ENCODE measurements around the gene CIC.

CIC gene

DNA sequence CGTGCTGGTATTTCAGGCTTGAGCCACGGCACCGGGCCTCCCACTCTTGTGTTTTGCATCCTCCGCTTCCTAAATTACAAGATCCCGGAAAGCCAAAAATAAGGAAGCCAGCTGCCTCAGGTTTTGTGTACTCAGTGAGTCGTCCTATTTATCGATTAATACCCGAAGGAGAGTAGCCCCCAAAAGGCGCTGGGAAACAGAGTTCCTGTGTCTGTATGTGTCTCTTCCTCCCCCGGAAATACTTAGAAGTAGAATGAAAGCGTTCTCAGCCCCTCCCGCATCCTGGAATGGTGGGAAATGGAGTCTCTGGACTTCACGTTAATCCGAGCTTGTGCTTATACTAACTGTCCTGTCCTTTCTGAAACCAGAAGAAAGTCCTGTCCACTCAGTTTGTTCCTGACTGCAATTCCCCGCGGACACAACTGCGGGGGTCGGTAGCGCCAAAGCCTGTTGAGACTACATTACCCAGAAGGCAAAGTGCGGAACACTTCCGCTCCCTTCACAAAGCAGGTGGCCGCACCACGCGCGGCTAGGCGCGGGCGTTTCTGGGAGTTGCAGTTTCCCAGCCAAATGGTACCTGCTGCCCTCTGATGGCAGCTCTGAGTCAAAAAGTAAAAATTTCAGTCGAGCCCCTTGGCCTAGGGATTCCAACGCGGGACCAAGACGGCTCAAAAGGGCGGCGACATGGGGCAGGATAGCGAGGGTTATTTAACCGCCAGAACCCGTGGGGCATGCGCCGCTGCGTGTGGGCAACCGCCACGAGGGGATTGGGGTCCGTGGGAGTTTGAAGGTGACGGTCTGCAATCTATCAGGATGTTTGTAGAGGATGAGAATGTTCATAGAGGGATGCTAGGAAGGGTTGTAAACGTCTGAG, 24.5 kb upstream of the CIC start:
- peak; percentile 88 for DNase-seq

DNA sequence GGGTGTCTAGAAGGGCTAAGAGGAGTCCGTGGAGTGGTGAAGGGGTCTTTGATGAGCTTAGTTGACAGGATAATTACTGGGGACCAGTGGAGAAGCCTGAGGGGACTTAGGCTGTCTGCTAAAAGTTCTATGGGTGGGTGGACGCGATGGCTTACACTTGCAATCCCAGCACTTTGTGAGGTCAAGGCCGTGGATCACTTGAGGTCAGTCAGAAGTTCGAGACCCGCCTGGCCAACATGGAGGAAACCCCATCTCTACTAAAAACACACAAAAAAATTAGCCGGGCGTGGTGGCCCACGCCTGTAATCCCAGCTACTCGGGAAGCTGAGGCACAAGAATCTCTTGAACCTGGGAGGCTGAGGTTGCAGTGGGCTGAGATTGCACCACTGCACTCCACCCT, 23.8 kb upstream of the CIC start:
- DNase-seq: no peak

DNA sequence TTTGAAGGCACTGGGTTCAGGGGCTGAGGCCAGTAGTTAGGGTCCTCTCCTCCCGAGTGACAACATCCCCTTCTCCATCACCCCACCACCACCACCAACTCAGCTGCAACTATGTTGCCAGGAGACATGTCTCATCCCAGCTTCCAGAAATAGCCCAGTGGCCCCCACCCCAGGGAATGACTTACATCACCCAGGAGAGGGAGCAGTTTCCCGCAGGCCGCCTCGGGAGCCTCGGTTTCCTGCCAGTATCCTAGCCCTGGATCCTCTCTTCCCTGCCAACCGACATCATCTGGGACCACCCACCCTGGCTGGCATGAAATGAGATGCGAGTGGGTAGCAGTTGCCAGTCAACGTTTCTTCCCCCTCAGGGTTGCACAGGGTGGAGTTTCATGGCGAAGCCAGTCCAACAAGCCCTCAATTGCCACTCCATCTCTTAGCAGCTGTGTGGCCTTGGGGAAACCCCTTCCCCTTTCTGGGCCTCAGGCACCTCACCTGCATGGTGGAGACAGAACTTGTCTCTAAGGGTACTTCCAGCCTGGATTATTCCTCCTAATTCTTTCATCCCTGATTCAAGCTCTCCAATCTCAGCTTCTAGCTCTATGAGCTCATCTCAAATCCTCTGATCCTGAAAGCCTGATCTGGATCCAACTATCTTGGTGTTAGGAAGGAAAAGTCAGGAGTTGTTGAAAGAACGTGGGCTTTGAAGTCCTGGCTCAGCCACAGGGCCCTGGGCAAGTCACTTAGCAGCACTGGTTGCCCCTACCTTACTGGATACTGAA, 22.7 kb upstream of the CIC start:
- no peak for DNase-seq

DNA sequence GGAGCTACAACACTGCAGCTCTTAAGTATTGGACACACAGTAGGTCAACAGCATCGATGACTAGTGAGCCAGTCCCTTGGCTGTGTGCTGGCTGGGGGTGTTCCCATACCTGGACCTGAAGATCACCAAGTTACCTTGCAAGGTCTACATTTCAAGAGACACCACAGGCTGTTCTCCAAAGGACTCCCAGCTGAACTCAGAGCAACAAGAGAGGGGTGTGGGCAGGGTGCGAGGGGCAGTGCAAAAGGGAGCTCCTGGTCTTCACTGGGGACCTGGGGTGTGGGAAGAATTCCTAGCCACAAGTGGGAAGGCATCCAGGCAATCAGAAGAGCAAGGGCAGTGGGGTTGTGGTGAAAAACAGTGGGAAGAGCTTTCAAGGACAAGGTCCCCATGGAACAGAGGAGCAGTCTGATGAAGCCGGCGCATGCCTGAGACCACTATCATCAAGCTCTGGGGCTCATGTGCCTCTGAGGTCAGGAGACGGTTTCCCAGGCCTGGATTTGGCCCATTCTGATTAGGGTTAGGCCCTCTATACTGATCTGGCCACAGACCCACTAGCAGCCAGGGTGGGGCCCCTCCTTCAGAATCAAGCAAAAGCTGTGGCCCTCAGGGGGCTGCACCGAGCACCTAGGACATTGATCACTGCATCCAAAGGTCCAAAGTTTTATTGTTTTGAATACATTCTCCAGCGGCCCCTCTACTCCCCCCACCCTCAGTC, 22.0 kb upstream of the CIC start:
- DNase-seq: no peak

DNA sequence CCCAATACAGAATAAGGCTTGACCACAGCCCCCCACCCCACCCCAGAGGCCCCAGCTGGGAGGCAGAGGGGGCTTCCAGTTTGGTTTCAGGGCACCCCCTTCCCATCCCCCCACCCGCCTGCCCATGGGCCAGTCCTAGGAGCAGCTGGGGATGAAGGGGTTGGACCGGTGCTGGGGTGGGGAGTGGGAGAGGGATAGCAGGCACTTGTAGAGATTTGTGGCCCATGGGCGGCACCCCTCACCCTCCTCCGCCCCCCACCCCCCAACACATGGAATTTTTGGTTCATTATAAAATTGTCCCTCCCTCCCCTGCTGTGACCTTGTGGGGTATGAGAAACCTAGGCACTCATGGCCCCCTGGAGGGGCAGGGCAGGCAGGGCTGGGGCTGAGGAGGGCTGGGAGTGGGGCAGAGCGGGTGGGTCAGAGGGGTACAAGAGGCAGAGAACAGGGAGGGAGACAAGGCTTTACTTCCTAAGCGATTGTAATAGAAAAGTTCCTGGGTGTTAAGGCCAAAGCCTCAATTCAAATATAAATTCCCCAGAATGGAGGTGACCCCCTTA, 21.3 kb upstream of the CIC start:
- no peak for DNase-seq

DNA sequence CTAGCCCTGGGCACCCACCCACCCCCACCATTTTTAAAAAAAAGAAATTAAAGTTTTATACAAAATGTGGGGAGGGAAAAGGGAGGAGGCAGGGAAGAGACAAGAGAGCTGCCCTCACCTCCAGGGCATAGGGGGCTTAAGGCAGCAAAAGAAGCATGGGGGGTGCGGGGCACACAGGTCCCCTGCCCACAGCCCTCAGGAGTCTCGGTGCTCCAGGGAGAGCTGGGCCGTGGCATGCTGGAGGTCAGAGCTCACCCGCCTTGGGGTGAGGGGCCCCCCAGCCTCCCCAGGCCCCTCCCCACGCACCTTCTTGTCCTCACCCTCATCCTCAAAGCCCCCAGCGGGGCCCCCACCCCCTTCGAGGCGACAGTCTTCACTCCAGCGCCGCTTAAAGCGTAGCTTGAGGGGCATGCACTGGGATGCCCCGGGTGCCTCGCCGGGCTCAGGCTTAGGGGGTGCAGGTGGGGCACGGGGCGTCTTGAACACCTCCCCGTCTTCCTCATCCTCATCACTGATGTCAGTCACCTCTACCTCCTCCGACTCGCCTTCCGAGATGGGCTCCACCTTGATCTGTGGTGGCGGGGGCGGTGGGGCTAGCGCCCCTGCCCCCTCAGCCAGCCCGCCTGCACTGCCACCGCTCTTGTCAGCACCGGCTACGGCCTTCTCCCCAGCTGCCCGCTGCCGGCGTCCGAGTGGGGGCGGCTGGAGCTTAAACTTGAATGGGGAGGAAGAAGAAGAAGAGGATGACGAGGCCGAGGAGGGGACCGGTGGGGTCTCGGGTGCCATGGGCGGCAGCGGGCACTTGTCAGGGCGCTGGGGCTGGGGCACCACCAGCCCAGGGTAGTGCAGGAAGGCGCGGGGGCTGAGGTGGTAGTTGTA, 20.5 kb upstream of the CIC start:
- no peak for DNase-seq

DNA sequence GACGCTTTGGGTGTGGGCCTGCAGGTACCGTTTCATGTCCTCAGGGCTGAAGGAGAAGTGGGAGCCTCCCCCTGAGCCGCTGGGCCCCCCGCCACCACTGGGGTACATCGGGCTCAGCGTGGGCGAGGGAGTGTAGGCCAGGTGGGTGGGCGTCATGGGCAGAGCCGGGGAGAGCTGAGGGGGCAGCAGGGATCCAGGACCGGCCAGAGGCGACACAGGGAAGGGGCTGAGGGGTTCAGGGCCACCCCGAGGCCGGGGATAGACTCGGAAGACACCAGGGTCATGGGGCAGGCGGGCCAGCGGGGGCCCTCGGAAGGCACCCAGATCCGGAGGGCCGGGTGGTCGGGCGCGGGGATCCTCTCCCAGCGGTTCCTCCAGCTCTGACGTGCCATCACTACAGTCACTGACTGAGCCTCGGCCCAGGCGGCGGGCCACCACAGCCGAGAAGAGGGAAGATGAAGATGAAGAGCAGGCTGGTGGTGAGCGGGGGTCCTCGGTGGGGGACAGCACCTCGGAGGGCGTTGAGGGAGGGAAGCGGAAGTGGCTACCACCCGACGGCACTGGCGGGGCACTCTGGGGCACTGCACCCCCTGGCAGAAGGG, 19.8 kb upstream of the CIC start:
- DNase-seq: no peak

DNA sequence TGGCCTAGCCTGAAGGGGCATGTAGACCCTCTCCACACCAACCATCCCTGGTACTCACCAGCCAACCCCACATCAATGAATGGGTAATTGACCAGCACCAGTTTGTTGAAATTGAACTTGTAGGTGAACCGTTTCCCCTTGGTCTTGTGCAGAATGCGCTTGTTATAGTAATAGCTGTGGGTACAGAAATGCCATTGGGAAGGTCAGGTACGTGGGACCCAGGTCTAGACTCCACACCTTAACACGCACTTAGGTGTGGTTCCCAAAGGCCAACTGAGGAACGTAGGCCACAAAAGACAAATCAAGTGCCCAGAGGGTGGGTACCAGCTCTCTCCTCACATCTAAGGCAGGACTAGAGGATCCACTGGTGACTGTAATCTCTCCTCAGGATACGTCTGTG, 19.3 kb upstream of the CIC start:
- DNase-seq: no peak

DNA sequence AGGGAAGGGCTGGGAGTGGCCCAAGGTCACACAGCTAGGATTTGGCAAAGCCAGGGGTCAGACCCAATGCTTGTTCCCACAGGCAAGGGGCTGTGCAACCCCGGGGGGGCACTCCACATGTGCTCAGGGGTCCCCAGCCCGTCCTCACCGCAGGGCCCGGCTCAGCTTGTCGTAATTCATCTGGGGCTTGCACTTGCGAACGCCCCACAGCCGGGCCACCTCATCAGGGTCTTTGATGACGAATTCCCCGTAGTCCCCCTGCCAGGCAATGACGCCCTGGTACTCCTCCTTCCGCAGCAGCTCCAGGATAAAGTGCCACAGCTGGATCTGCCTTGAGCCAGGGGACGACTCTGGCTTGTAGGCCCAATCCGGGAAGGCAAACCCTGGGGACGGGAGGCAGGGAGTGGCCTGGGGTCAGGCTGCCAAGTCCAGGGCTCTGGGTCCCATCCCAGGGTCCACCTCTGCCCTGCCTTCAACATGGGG, 18.8 kb upstream of the CIC start:
- DNase-seq: no peak

DNA sequence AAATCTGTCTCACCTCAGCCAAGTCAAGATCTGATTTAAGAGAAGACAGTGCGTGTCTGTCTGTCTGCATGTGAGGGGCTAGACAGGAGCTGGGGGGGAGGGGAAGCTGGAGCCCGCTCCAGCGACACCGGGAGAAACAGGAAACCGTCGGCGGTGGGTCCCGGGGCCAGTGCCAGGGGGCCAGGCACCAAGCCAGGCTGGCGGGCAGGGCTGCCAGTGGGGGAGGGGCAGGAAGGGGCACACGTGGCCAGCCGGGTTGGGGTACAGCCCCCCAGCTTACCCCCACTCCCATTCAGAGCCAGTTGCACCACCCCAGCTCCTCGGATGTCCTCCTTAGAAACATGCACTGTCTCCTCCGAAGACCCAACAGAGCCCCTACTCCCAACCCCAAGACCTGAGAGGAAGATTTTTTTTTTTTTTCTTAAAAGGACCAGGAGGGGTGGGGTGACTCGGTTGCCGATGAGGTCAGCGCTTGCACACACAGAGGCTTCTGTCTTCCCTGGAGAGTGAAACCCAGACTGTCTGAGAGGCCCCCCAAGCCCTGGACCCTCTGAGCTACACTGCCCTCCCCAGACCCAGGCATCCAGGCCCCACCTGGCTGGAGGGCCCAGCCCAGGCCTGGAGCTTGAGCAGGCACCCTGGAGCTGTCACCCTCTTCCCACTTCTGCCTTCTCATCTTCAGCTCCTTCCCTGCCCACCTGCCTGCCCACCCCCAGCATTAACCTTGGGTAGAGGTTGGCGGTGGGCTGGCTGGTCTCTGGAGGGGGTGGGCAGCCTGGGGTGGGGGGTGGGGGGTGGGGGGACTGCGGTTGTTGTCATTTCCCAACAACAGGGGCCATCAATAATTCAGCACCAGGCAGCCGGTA, 18.2 kb upstream of the CIC start:
- no peak for DNase-seq

DNA sequence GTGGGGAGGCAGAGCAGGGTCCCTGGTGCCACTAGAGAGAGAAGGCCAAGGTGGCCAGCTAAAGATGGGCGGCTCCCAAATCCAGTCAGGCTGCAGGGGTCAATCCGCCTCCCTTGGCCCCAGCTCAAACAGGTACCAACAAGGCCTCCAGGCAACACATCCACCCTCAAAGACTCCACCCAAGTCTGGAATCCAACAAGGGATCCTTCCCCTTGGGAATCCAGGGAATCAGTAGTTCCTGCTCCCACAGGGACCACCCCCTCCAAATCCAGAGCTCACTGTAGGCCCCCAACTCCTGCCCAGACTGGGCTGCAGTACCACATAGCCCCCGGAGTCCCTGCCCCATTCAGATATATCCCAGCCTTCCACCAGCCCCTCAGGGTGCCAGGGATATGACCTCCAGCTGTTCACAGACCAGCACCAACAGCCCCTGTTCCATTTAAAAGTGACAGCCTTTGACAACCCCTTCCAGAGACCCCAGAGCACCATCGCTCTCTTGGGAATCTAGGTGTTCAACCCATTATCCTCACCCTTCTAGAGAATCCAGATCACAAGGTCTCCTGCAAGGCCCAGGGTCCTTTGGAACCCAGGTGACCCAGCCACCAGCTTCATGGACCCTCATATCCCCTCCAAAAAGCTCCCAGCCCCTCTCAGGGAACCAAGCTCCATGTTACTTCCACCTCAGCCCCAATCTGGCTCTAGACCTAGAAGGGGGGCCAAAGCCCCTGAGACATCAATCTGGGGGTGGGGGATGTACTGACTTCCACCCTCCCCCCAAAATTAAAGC, 17.3 kb upstream of the CIC start:
- no peak for DNase-seq

DNA sequence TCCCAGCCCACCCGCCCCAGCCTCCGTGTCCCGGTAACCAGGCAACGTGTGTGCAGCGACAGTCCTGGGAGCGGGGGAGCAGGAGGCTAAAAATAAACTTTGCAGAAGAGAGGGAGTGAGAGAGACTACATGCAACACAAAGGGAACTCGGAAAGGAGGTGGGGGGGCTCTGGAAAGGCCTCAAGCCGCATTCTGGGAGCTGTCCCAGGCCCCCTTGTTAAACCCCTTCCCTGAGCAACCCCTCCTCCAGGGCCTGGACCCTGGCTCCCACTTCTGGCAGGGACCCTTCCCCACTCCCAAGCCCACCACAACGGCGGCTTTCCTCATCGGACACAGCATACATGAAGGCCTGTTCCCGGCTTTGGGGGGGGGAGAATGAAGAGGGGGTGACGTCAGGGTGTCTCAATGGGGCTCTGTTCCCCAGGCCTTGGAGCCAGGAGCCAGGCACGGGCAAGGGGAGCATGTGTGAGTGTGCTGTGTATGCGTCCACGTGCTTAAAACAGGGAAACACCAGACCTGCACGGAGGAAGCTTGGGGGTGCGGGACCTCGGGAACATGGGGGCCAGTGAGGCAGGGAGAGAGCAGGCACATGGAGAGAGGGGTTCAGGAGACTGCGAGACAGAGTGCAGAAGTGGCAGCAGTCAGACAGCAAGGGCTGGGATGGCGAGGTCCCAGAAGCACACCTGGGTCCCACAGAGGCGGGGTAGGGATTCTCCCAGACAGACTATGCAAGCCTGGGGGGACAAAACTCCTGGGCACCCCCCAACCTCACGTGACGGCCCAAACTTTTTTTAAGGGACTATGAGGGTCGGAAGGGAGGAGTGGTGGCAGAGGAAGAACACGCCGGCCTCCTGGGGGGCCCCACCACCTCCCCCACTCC, 16.4 kb upstream of the CIC start:
- DNase-seq: no peak

DNA sequence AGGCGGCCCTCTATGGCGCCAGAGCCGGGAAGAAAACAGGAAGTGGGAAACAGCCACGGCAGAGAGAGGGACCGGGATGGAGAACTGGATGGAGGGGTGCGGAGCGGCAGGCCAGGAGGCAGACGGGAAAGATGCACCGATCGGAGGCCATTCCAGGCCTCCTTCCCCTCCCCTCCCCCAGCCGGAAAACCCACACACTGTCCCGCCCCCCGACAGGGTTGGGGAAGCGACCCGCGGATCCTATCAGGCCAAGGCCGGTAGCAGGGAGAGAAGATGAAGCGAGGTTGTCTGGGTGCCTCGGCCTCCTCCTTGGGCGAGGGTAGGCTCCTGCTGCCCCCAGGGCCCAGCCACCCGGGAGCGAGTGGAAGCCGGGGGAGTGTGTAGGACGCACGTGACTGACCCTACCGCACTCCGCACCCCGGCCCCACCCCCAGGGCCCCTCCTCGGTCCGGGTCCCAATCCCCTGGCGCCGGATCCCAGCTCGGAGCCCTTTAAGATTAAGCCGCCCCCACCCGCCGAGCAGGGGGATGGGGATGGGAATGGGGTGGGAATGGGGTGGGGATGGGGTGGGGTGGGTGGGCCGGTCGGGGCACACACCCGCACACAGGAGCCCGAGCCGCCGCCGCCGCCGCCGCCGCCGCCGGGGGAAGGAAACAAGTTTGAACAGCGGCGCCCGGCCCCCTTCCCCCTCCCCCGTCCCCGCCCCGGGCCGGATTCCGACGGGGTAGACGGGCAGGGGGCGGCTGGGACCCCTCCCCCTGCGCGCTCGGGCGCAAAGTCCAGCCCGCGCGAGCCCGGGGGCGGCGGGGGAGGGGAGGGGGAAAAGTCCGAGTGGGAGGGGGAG, 15.6 kb upstream of the CIC start:
- DNase-seq: peak; percentile 37

DNA sequence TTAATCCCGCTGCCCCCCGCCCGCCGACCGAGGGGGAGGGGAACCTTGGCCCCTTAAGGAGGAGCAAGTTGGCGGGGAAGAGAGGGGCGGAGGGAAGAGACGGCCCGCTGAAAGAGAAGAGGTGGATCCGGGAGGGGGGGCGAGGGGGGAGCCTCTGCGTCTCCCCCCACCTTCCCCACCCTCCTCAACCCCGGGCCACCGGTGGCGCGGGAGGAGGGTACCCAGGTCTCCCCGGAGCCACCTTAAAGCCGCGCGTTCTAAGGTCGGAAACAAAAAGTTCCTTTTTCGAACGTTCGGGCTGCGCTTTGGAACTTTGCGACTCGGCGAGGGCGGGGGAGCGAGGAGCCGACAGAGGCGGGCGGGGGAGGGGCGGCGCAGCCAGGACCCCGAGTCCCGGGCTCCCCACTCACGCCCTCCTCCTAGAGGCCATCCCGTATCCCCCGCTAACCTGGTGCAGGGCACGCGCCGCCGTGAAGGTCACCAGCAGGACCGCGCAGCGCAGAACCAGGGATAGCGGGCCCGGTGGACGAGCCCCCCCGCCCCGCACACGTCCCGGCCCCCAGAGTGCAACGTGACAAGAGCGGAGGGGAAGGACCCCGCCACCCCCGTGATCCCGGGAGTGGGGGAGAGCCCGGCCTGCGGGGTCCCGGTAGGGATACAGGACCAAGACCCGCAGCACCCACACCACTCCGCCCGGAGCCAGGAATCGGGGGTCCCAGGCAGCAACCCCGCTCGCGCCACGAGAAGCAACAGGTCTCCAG, 14.8 kb upstream of the CIC start:
- peak; percentile 16 for DNase-seq

DNA sequence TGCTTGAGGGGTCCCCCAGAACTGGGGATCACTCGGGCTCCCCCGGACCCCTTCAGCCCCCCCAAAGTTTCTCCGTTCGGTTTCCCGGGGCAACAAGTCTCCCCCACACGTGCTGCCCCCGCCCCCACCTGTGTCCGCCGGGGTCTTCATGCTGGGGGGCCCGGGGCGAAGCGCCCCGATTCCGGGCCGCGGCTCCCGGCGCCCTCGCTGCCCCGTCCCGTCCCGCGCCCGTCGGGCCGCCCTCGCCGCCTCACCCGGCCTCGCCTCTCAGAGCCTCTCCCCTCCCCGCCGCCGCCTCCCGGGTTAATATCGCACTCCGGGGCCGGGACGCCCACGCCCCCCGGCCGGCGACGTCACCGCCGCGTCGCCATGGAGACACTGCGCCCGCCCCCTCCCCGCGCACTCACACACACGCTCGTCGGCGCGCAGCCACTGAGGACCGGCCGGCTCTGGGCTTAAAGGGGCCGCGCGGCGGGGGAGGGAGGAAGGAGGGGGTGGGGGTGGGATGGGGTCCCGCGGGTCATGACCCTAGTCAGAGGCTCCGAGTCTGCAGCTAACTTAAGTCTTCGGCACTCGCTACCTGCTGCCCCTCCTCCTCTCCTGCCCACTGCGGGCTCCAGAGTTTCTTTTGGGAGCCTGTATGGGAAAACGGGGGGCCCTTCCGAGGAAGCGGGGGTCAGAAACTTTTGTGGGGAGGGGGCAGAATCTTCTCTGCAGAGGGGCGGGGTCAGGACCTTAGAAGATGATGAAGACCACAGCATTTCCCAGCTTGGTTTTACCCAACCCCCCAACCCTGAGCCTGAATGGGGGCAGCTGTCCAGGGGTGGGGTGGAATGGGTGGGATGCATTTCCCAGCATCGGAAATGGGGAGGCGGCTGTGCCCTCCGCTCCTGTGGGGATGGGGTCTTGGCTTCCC, 13.9 kb upstream of the CIC start, which contains the start of gene ERF:
ERF (minus strand) TSS at position 279 of the 916 bp plus-strand sequence; CDS start at position 150, 129 bp downstream.
- DNase-seq: peak; percentile 71

All from DMS79 treated with DMSO at 0.1 percent for 48 hours (cell line).